DOHH2 (cell line): ENCODE results near the gene SRSF5.
"Not testable (repeated sequence)": the region's sequence is repeated elsewhere in the genome, so short reads cannot be mapped to it uniquely, and the experiment has no call there.

Source experiments
- H3F3A ChIP-seq: fragments of 200-600 bp; sonication (generic), shearing (Covaris generic); 2 replicates; pipeline ENCODE4 v1.6.0; 2016; ENCODE audit warnings: antibody characterized with exemption, mild to moderate bottlenecking; ENCODE audit not compliant: control insufficient read depth, insufficient read depth
- H3K27ac ChIP-seq: fragments of 200-600 bp; sonication (generic); 2 replicates; pipeline ENCODE4 v1.5.1; 2014; ENCODE audit warnings: low read depth, mild to moderate bottlenecking, low read length, moderate library complexity
- H3K27me3 ChIP-seq: fragments of 200-600 bp; sonication (generic); 2 replicates; pipeline ENCODE4 v1.6.1; 2014; ENCODE audit warnings: mild to moderate bottlenecking, low read length, mixed read lengths; ENCODE audit not compliant: control insufficient read depth
- H3K36me3 ChIP-seq: fragments of 200-600 bp; sonication (generic); 2 replicates; pipeline ENCODE4 v1.6.1; 2014; ENCODE audit warnings: mild to moderate bottlenecking, low read length, moderate library complexity, mixed read lengths; ENCODE audit not compliant: control insufficient read depth
- H3K4me1 ChIP-seq: fragments of 200-600 bp; sonication (generic); 2 replicates; pipeline ENCODE4 v1.6.1; 2014; ENCODE audit warnings: mild to moderate bottlenecking, low read length, mixed read lengths; ENCODE audit not compliant: control insufficient read depth
- H3K4me2 ChIP-seq: fragments of 200-600 bp; sonication (generic); 2 replicates; pipeline ENCODE4 v1.6.0; 2014; ENCODE audit warnings: mild to moderate bottlenecking, low read length, moderate library complexity
- H3K4me3 ChIP-seq: fragments of 200-600 bp; sonication (generic); 2 replicates; pipeline ENCODE4 v1.5.1; 2014; ENCODE audit warnings: mild to moderate bottlenecking, low read length, mixed read lengths
- H3K79me2 ChIP-seq: fragments of 200-600 bp; sonication (generic); 2 replicates; pipeline ENCODE4 v1.6.1; 2014; ENCODE audit warnings: mild to moderate bottlenecking, low read length, mixed read lengths; ENCODE audit not compliant: control insufficient read depth
- H3K9me2 ChIP-seq: fragments of 200-600 bp; sonication (generic); replicated peaks from 2 replicates; pipeline ENCODE4 v1.6.1; 2014; ENCODE audit warnings: mild to moderate bottlenecking, low read length, mixed read lengths; ENCODE audit not compliant: control insufficient read depth
- H3K9me3 ChIP-seq: fragments of 200-600 bp; sonication (generic); 2 replicates; pipeline ENCODE4 v1.6.1; 2014; ENCODE audit warnings: antibody characterized with exemption, low read length, mixed read lengths; ENCODE audit not compliant: control insufficient read depth, insufficient read depth
- H4K20me1 ChIP-seq: fragments of 200-600 bp; sonication (generic); 2 replicates; pipeline ENCODE4 v1.6.0; 2014; ENCODE audit warnings: low read depth, mild to moderate bottlenecking, antibody characterized with exemption, low read length, moderate library complexity; ENCODE audit not compliant: control insufficient read depth, insufficient read depth
- CTCF ChIP-seq: fragments of 200-600 bp; sonication (generic); IDR thresholded peaks from one replicate; pipeline ENCODE4 v1.5.1; 2014; ENCODE audit warnings: antibody characterized with exemption, mild to moderate bottlenecking, low read depth, low read length; ENCODE audit not compliant: poor library complexity, severe bottlenecking
- EZH2phosphoT487 ChIP-seq: fragments of 200-600 bp; sonication (generic); IDR thresholded peaks from 2 replicates; pipeline ENCODE4 v1.6.1; 2017; ENCODE audit warnings: borderline replicate concordance, mild to moderate bottlenecking, antibody characterized with exemption, low read length, moderate library complexity, mixed read lengths

SRSF5 gene

GRCh38 chr14:69812711-69813110 is 45.8 kb downstream of the SRSF5 start:
- Histone ChIP-seq H3K9me3 (no peaks in the 10 kb centered on the region), H3K4me2 (no peak overlapping the region), H3K79me2 (no peaks in the 10 kb centered on the region), H3K9me2 (no peaks in the 10 kb centered on the region), H3K4me1 (no peaks in the 10 kb centered on the region), H3K27me3 (peaks cover 15% of the 10 kb centered on the region), H3F3A (no peaks in the 10 kb centered on the region), H3K27ac (no peak overlapping the region), H3K36me3 (no peaks in the 10 kb centered on the region), H3K4me3 (no peak overlapping the region), H4K20me1 (no peaks in the 10 kb centered on the region)
- TF ChIP-seq EZH2phosphoT487 (no peak), CTCF (no peak)

- H3K9me2 ChIP-seq = not testable (repeated sequence)
Observed at GRCh38 chr14:69813346-69813745, 46.4 kb downstream of the SRSF5 start.

GRCh38 chr14:69814397-69814796 is 47.5 kb downstream of the SRSF5 start:
- Histone ChIP-seq H3K9me3 (no peaks in the 10 kb centered on the region), H3F3A (no peaks in the 10 kb centered on the region), H3K27me3 (peaks cover 15% of the 10 kb centered on the region), H3K79me2 (no peaks in the 10 kb centered on the region), H3K4me2 (no peak overlapping the region), H3K4me3 (no peak overlapping the region), H3K9me2 (no peaks in the 10 kb centered on the region), H4K20me1 (no peaks in the 10 kb centered on the region), H3K4me1 (0 out of 2 replicates have a peak, but pooled peaks cover 2% of the 10 kb centered on the region), H3K36me3 (no peaks in the 10 kb centered on the region), H3K27ac (no peak overlapping the region)
- no peak for TF ChIP-seq EZH2phosphoT487
- TF ChIP-seq CTCF = no peak

More at GRCh38 chr14:69813346-69813745, 46.4 kb downstream of the SRSF5 start:
- not testable (repeated sequence) for H3K27ac ChIP-seq, H3K9me3 ChIP-seq, H3K4me2 ChIP-seq, H3K36me3 ChIP-seq, H3K4me1 ChIP-seq, H3K79me2 ChIP-seq, H4K20me1 ChIP-seq, H3K4me3 ChIP-seq, H3F3A ChIP-seq
- peaks cover 15% of the 10 kb centered on the region for H3K27me3 ChIP-seq

GRCh38 chr14:69815556-69815955 is 48.6 kb downstream of the SRSF5 start:
- no peak overlapping the region for H3K4me3 ChIP-seq
- H4K20me1 ChIP-seq = no peaks in the 10 kb centered on the region
- no peak for TF ChIP-seq EZH2phosphoT487
- no peak for TF ChIP-seq CTCF
- no peaks in the 10 kb centered on the region for H3K79me2 ChIP-seq
- no peaks in the 10 kb centered on the region for H3K36me3 ChIP-seq
- H3K9me2 ChIP-seq = no peaks in the 10 kb centered on the region
- no peak overlapping the region for H3K4me2 ChIP-seq
- H3F3A ChIP-seq = no peaks in the 10 kb centered on the region
- peaks cover 15% of the 10 kb centered on the region for H3K27me3 ChIP-seq
- H3K27ac ChIP-seq = no peak overlapping the region
- H3K4me1 ChIP-seq = 0 out of 2 replicates have a peak, but pooled peaks cover 2% of the 10 kb centered on the region
- no peaks in the 10 kb centered on the region for H3K9me3 ChIP-seq
